NCI-H1694 treated with DMSO at 0.1 percent for 48 hours (cell line): ENCODE data around the gene HNRNPAB.
"Not testable (repeated sequence)": the region's sequence is repeated elsewhere in the genome, so short reads cannot be mapped to it uniquely, and the experiment has no call there.

Experiments used
- DNase-seq: peaks from one replicate; lab custom pipeline; 2025; lab: John Stamatoyannopoulos, UW

The HNRNPAB gene

GRCh38 chr5:178212241-178213002 lies 8.1 kb downstream of the HNRNPAB start:
- no peak for DNase-seq

- no peak for DNase-seq
These were observed 8.7 kb downstream of the HNRNPAB start for GRCh38 chr5:178213003-178213461.

- DNase-seq = no peak
These were observed 9.4 kb downstream of the HNRNPAB start for GRCh38 chr5:178213748-178214151.

- no peak for DNase-seq
These were observed 9.9 kb downstream of the HNRNPAB start for GRCh38 chr5:178214160-178214803.

DNA sequence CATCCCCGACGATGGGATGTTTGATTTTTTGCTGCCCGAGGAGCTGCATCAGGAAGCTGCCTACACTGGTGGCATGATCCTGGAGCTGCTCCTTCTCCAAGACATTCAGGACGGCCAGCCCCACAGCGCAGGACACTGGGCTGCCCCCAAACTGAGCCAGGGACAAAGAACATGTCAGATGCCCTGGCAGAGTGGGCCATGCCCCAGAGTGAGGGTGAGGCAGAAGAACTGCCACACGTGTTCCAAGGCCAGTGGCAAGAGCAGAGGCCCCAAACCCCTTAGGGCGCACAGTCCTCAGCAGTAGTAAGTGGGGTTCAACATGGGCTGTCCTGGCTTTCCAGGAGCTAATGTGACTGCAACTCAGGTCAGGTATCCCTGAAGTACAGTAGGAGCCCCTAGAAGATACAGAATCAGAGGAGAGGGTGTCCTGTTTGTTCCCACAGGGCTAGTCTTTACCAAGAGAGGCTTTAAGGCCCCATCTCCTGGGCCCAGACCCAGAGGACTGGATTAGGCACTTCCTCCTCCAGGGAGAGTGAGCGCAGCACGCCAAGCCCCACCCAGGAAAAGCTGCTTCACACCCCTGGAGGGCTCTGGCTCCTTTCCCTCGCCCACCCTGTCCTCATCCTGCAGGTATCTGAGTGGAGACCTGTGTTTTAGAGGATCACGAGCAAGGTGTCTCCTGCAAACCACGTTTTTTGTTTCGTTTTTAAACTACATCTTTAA lies 11.1 kb downstream of the HNRNPAB start:
- DNase-seq = no peak

DNA sequence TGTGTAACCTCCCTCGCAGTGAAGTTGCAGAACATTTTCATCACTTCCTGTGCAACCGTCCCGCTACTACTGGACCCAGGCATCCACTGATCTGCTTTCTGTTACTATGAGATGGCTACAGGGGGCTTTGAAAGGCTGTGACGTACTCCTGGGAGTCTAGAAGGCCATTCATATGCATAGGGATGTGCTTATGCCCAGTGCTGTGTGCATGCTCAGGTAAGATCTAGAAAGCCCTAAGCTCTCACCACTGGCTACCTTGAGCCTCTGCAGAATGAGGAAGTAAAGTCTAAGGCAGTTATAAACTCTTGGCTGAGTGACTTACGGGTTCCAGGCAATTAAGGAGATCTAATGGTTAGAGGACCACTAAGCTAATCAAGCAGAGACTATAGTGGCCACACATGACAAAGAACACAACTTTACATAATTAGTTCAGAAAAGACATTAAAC lies 11.8 kb downstream of the HNRNPAB start:
- no peak for DNase-seq

DNA sequence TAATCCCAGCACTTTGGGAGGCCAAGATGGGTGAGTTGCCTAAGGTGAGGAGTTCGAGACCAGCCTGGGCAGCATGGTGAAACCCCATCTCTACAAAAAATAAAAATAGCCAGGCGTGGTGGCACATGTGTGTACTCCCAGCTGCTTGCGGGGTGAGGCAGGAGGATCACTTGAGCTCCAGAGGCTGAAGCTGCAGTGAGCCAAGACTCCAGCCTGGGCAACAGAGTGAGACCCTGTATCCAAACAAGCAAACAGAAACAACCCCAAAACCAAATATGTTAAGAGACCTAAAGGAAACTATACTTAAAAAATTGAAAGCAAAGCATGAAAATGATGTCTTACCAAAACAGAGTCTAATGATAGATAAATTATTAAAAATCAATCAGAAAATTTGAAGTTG lies 12.4 kb downstream of the HNRNPAB start:
- no peak for DNase-seq

DNA sequence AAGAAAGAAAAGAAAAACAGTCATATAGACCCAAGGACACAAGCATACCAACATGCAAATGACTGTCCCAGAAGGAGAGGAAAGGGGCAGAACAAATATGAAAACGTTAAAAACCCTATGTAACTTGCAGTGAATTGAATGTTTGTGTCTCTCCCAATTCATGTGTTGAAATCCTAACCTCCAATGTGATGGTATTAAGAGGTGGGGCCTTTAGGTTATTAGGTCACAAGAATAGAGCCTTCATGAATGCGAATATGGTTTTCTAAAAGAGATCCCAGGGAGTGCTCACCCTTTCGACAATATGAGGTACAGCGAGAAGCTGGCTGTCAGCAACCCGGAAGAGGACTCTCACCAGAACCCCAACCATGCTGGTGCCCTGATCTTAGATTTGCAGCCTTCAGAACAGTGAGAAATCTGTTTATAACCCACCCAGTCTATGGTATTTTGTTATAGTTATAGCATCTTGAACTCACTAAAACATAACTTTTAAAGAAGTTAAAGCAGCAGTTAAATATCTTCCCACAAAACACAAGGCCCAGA lies 14.0 kb downstream of the HNRNPAB start:
- DNase-seq = no peak

DNA sequence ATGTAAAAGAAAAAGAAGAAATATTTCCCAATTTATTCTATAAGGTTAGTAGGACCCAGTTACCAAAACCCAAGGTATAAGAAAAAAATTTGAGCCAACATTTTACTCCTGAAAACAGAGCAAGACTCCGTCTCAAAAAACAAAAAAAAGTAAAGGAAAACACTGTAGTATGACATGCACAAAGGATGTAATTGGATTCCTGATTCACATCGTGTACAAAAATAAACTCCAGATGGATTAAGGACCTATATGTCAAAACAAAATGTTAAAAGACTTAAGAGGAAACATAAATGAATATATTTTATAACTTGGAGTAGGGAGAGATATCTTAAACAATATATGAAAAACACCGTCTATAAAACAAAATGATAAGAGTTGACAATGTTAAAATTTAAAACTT lies 14.5 kb downstream of the HNRNPAB start:
- no peak for DNase-seq

DNA sequence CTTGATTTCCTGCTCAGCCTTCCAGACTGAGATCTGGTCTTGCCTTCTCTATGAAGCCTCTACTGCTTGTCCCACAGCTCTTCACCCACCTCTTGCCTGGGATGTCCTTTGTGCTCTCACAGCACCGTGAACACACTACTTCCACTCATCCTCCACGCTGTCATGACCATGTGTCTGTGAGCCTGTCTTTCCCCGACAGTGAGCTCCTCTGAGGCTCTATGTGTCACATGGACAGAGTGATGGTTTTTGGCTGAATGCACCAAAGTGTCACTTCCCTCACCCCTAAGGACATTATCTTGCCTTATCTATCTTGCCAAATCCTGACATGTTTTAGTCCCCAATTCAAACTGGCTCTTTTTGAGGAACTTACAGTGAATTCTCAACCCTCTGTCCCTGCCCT lies 16.9 kb downstream of the HNRNPAB start:
- DNase-seq = no peak

- no peak for DNase-seq
These were observed 17.5 kb downstream of the HNRNPAB start for GRCh38 chr5:178221853-178222252.

GRCh38 chr5:178222292-178222691 lies 18.0 kb downstream of the HNRNPAB start:
- no peak for DNase-seq

DNA sequence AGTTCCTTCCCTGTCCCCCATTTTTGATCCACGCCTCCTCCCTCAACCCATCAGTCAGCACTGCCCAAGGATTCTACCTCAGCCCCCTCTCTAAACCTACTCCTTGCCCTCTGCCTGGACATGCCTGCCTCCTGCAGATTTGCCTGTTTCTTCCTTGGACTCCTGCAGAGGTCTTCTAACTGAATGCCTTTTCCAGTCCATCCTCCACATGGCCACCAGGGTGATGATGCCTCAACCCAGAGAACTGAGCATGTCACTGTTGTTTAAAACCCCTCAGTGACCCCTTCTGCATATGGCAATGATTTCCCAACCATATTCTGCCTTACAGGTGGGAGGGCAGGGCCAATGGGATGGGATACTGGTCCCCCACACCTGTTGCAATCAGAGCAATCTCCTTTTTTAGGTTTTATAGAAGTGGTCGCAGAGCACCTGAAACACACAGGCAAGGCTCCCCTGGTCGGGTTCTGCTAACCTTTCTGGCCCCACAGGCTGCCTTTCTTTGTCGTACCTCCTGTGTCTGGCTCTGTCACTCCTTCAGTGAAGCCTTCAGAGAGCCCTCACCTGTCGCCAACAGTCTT lies 19.0 kb downstream of the HNRNPAB start:
- no peak for DNase-seq

DNA sequence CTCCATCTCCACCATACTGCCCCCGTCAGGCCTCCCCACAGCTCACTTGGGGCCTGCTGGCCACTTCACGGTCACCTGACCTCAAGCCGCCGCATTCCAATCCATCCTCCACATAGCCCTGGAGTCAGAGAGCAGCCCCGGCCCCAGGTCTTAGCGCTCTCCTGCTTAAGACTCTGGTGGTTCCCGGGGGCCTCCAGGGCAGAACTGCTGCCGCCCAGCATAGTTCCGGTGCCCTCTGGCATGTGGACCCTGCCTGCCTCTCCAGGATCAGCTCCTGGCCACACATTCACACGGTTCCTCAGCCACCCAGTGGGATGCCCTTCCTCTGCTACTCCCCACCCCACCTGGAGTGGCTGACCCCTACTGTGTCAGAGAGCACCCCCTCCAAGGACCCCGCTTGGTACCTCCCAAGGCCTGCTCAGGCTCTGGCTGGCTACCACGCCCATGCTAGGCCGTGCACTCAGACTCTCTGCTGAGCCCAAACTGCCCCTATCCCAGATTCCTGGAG lies 19.5 kb downstream of the HNRNPAB start:
- DNase-seq = no peak

DNA sequence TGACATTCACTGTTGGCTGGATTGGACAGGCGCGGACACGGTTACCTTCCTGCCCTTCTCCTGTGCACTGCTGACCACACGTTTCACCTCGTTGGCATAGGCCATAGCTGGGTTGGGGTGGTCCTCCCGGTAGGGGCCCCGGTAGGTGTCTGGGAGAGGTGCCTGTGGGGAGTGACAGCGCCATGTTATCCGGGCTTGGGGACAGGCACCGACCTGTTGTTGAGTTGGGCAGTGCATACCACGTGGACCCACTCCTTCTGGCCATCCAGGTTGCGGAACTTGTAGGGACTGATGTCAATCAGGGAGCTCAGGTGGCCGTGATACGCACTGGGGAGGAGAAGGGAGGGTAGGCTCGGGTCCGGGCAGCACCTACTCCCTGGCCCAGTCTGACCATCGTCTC lies 20.1 kb downstream of the HNRNPAB start:
- DNase-seq = no peak

DNA sequence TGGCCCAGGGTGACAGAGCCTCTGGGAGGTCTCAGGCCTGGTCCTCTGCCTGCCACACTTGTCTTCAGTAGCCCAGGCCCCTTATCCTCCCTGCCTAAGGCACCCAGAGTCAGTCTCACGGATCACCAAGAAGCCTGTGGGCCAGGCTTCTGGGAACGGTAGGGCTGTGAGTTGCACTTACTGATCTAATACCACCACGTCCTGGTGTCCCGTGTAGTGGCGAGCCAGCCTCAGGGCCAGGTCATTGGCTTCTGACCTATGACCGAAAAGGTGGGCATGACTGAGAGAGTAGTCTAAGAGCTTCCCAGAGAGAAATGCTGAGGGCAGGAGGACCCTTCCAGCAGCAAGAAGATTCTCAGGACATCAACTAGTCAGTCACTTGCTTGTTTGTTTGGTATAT lies 20.8 kb downstream of the HNRNPAB start:
- DNase-seq = no peak

- DNase-seq = no peak
These were observed 22.9 kb downstream of the HNRNPAB start for GRCh38 chr5:178227138-178227659.

- DNase-seq = no peak
These were observed 23.6 kb downstream of the HNRNPAB start for GRCh38 chr5:178227929-178228328.

GRCh38 chr5:178228609-178229008 lies 24.3 kb downstream of the HNRNPAB start:
- no peak for DNase-seq

- not testable (repeated sequence) for DNase-seq
These were observed 24.8 kb downstream of the HNRNPAB start for GRCh38 chr5:178229111-178229510.

GRCh38 chr5:178229861-178230260 lies 25.5 kb downstream of the HNRNPAB start:
- DNase-seq = no peak
